ENCODE measurements around the gene EGFL7. TPM values are rescaled to one million over a fixed set of nuclear protein-coding genes. Genes with fewer than 3 reads are reported as not detected.

Gene EGFL7
- total and polyA plus RNA-seq, 2 of the 8 experiments (the other 6 are each of a cell fraction or from before 2014, with no cell fraction given): 37.8 to 53.4 TPM

DNA sequence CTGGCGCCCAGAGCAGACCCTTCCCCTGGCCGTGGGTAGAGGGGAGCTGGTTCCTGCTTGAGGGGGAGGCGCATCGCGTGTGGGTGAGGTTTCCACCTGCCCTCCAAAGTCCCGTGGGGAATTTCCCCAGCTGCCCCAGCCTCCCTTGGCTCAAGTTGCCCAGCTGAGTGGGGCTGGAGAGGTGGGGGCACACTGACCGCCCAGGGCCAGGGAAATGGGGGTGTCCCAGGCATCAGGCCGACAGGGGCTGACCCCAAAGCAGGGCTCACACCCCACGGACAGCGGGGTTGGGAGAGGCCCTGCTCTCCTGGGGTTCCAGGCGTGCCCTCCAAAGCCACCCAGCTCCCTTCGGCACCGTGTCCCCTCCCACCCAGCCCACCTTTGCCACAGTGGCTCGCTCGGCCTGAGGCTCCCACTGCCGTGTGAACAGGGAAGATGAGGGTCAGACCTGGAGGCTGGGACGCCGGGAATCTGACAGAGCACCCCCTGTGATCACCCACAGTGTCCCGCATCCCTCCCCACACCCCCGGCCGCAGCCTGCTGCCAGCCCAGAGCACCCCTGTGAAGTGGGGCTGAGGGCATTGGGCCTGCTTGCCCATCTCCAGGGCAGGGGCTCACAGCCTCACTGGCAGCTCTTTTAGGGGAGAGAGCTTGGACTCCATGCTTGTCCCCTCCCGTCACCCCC lies 933 bp upstream of the EGFL7 start:
- H3K56ac ChIP-seq (replicated peaks; ENCODE audit: insufficient read length, low read depth, low read length): no peak overlapping the region
- H4K5ac ChIP-seq (ENCODE audit: insufficient read length, low read depth, low read length): no peak overlapping the region
- CTCF ChIA-PET (ENCODE audit: partially characterized antibody): interaction anchor here (0.6 to 3.9 kb wide), 9 partner anchors 10 to 842 kb away, joined by 3 to 21 read pairs (median 4); no protein-coding TSS in a partner anchor
- peaks cover 0 to 4% (median 2%) of the 10 kb centered on the region in 4 experiments; a peak in 3 of 7 replicates for H3K4me1 ChIP-seq (replicated peaks in 1 of 4; ENCODE audit: control insufficient read depth in 3 of 4, insufficient read depth in 4 of 4, low read length in 3 of 4)
- no peak overlapping the region for H3K4ac ChIP-seq (replicated peaks; ENCODE audit: insufficient read length, low read depth, low read length)
- no peak overlapping the region for H3K14ac ChIP-seq (ENCODE audit: insufficient read length)
- H3K9me3 ChIP-seq (ENCODE audit: insufficient read depth in 2 of 2, low read depth in 1 of 2, low read length in 1 of 2): no peaks in the 10 kb centered on the region
- H3K36me3 ChIP-seq (ENCODE audit: control insufficient read depth in 2 of 4, insufficient read depth in 4 of 4, low read length in 3 of 4): no peaks in the 10 kb centered on the region
- H3K79me1 ChIP-seq (ENCODE audit: low read depth, low read length): no peaks in the 10 kb centered on the region
- DNase-seq (ENCODE audit: low read depth in 1 of 2, low spot score in 2 of 2) (peak in 1 of 2 experiments; percentile 41), FAIRE-seq (no peak)
- no peaks in the 10 kb centered on the region; a peak in 2 of 7 replicates for H3K27me3 ChIP-seq (replicated peaks in 1 of 4; ENCODE audit: control insufficient read depth in 3 of 4, extremely low read depth in 1 of 4, insufficient read depth in 3 of 4, low read length in 3 of 4)
- H4K20me1 ChIP-seq (replicated peaks in 1 of 2; ENCODE audit: control insufficient read depth in 1 of 2, insufficient read depth in 2 of 2, low read length in 2 of 2): no peaks in the 10 kb centered on the region
- H2BK20ac ChIP-seq (ENCODE audit: low read length): no peak overlapping the region
- H4K91ac ChIP-seq (replicated peaks; ENCODE audit: insufficient read length, low read length): no peak overlapping the region
- H2BK12ac ChIP-seq (ENCODE audit: low read depth, low read length): no peak overlapping the region
- no peaks in the 10 kb centered on the region; the same call in 1 of the 2 replicates for H3K23me2 ChIP-seq (ENCODE audit: low read depth, low read length)
- POLR2A ChIA-PET (ENCODE audit: partially characterized antibody): interaction anchor here (1.3 to 1.6 kb wide), 2 partner anchors 10 to 66 kb away, joined by 3 to 4 read pairs; no protein-coding TSS in a partner anchor
- no peak overlapping the region for H3K9ac ChIP-seq (replicated peaks in 1 of 4; ENCODE audit: extremely low read depth in 1 of 4, low read depth in 3 of 4, low read length in 3 of 4)
- H2BK15ac ChIP-seq (ENCODE audit: low read length): no peak overlapping the region
- no peak overlapping the region for H2BK120ac ChIP-seq (replicated peaks; ENCODE audit: low read depth, low read length)
- TF ChIP-seq TBP (IDR thresholded peaks at IDR 0.05; ENCODE audit: low read depth, low read length): no peak
- H2BK5ac ChIP-seq (ENCODE audit: low read depth, low read length): no peak overlapping the region
- no peak overlapping the region for H2AK5ac ChIP-seq (ENCODE audit: low read depth, low read length)
- no peak overlapping the region for H2AFZ ChIP-seq (ENCODE audit: low read length)
- WGBS, 2 experiments (ENCODE audit: extremely low coverage in 1 of 2, insufficient coverage in 1 of 2, insufficient read length in 1 of 2, insufficient replicate concordance in 2 of 2, low coverage in 1 of 2, low lambda C conversion rate in 2 of 2, missing lambda C conversion rate in 1 of 2): 84% methylated on average over 14 of the region's 22 CpGs; no CpG with 5 or more reads in 1 of the 2 experiments
- H3K23ac ChIP-seq (ENCODE audit: insufficient read length): no peak overlapping the region
- H3K27ac ChIP-seq (ENCODE audit: low read depth, low read length): no peak overlapping the region
- no peak overlapping the region for H3K18ac ChIP-seq (ENCODE audit: extremely low read depth, low read length)
- no peak overlapping the region for H4K8ac ChIP-seq (ENCODE audit: extremely low read depth, insufficient read depth, low read length)
- no peaks in the 10 kb centered on the region for H3K79me2 ChIP-seq (ENCODE audit: control insufficient read depth in 1 of 2, insufficient read depth in 2 of 2, low read length in 2 of 2)
- H3K4me2 ChIP-seq (ENCODE audit: insufficient read depth in 1 of 2, low read depth in 2 of 2, low read length in 2 of 2): no peak overlapping the region
- no peak overlapping the region for H3K4me3 ChIP-seq (ENCODE audit: extremely low read depth in 1 of 4, insufficient read depth in 2 of 4, low read depth in 3 of 4, low read length in 4 of 4)
